OCI-LY1 (cell line): ENCODE results near the gene ZMYM3.

Experiments
- H2AFZ ChIP-seq: fragments of 200-600 bp; sonication (generic), shearing (Covaris generic); 2 replicates; pipeline ENCODE4 v1.6.0; 2014; ENCODE audit warnings: antibody characterized with exemption, mild to moderate bottlenecking, low read length
- H3F3A ChIP-seq: fragments of 200-600 bp; sonication (generic), shearing (Covaris generic); 2 replicates; pipeline ENCODE4 v1.6.0; 2014; ENCODE audit warnings: mild to moderate bottlenecking, antibody characterized with exemption, low read length, moderate library complexity; ENCODE audit not compliant: insufficient read depth
- H3K27ac ChIP-seq: fragments of 200-600 bp; sonication (generic); 2 replicates; pipeline ENCODE4 v1.5.1; 2014; ENCODE audit warnings: low read length, mixed run types, mild to moderate bottlenecking, low read depth; ENCODE audit not compliant: poor library complexity, severe bottlenecking
- H3K27me3 ChIP-seq: fragments of 200-600 bp; sonication (generic); 2 replicates; pipeline ENCODE4 v1.6.0; 2014; ENCODE audit warnings: antibody characterized with exemption, mild to moderate bottlenecking, low read length, moderate library complexity; ENCODE audit not compliant: insufficient read depth
- H3K36me3 ChIP-seq: fragments of 200-600 bp; sonication (generic); 2 replicates; pipeline ENCODE4 v1.6.1; 2014; ENCODE audit warnings: mild to moderate bottlenecking, antibody characterized with exemption, low read length, moderate library complexity, mixed read lengths; ENCODE audit not compliant: insufficient read depth
- H3K4me1 ChIP-seq: fragments of 200-600 bp; sonication (generic); 2 replicates; pipeline ENCODE4 v1.5.1; 2014; ENCODE audit warnings: mild to moderate bottlenecking, low read length, moderate library complexity; ENCODE audit not compliant: insufficient read depth, severe bottlenecking
- H3K4me2 ChIP-seq: fragments of 200-600 bp; sonication (generic), shearing (Covaris generic); 2 replicates; pipeline ENCODE4 v1.6.1; 2014; ENCODE audit warnings: low read length
- H3K4me3 ChIP-seq: fragments of 200-600 bp; sonication (generic); 2 replicates; pipeline ENCODE4 v1.5.1; 2014; ENCODE audit warnings: low read length, low read depth, mild to moderate bottlenecking, mixed read lengths; ENCODE audit not compliant: poor library complexity, severe bottlenecking
- H3K79me2 ChIP-seq: fragments of 200-600 bp; shearing (Covaris generic); 2 replicates; pipeline ENCODE4 v1.6.1; 2016; ENCODE audit warnings: mixed run types, low read length, mixed read lengths; ENCODE audit not compliant: insufficient read depth
- H3K9ac ChIP-seq: fragments of 200-600 bp; sonication (generic), shearing (Covaris generic); 2 replicates; pipeline ENCODE4 v1.6.1; 2014; ENCODE audit warnings: mild to moderate bottlenecking, low read length, mixed read lengths
- H3K9me2 ChIP-seq: fragments of 200-600 bp; sonication (generic), shearing (Covaris generic); 2 replicates; pipeline ENCODE4 v1.6.1; 2014; ENCODE audit warnings: low read depth, mild to moderate bottlenecking, low read length, mixed read lengths
- H3K9me3 ChIP-seq: fragments of 200-600 bp; shearing (Covaris generic); 2 replicates; pipeline ENCODE4 v1.6.1; 2014; ENCODE audit warnings: low read length, mixed read lengths
- H4K20me1 ChIP-seq: fragments of 200-600 bp; sonication (generic), shearing (Covaris generic); 2 replicates; pipeline ENCODE4 v1.6.0; 2016; ENCODE audit warnings: mild to moderate bottlenecking, low read length; ENCODE audit not compliant: insufficient read depth
- CTCF ChIP-seq: fragments of 200-600 bp; sonication (generic), shearing (Covaris generic); IDR thresholded peaks from 2 replicates; pipeline ENCODE4 v1.5.1; 2017; ENCODE audit warnings: mild to moderate bottlenecking, antibody characterized with exemption, low read length, moderate library complexity, mixed read lengths
- EZH2 ChIP-seq: fragments of 200-600 bp; sonication (generic), shearing (Covaris generic); IDR thresholded peaks from 2 replicates; pipeline ENCODE4 v1.8.0; 2017; ENCODE audit warnings: borderline replicate concordance, mixed run types, mild to moderate bottlenecking, antibody characterized with exemption, low read length, moderate library complexity, mixed read lengths

ZMYM3 gene

GRCh38 chrX:71217298-71217697 lies 36.6 kb downstream of the ZMYM3 start:
- TF ChIP-seq CTCF = no peak
- no peak for TF ChIP-seq EZH2
- H3K27ac ChIP-seq = no peak overlapping the region
- no peak overlapping the region for H3K4me2 ChIP-seq

DNA sequence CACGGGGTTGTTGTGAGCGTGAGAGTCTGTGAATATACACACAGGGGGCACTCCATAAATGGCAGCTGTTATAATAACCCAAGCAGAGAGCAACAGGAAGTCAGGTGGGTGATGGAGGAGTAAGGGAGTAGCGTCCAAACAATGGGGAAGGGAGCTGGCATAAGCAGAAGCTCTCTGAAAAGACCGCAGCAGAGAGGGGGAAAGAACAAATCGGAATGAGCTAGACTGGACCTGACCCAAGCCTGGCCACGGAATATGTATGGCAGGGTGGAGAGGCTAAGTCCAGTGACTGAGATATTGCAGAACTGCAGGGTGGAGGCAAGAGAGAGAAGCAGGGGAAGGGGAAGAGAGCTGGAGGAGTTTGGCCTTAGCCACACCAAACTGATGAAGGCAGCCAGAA lies 37.5 kb downstream of the ZMYM3 start:
- no peaks in the 10 kb centered on the region for H3K36me3 ChIP-seq
- no peaks in the 10 kb centered on the region for H4K20me1 ChIP-seq
- H3K4me2 ChIP-seq = no peak overlapping the region
- no peaks in the 10 kb centered on the region for H3K9me2 ChIP-seq
- no peak overlapping the region for H3K9ac ChIP-seq
- no peak overlapping the region for H3K4me3 ChIP-seq
- H2AFZ ChIP-seq = no peak overlapping the region
- H3K4me1 ChIP-seq = peaks cover 8% of the 10 kb centered on the region
- no peaks in the 10 kb centered on the region for H3K9me3 ChIP-seq
- H3K27me3 ChIP-seq = no peaks in the 10 kb centered on the region
- no peak overlapping the region for H3K27ac ChIP-seq
- H3K79me2 ChIP-seq = no peaks in the 10 kb centered on the region
- H3F3A ChIP-seq = no peaks in the 10 kb centered on the region
- no peak for TF ChIP-seq EZH2

More at GRCh38 chrX:71217298-71217697, 36.6 kb downstream of the ZMYM3 start:
- Histone ChIP-seq H3F3A (no peaks in the 10 kb centered on the region), H3K27me3 (no peaks in the 10 kb centered on the region), H2AFZ (no peak overlapping the region), H3K36me3 (no peaks in the 10 kb centered on the region), H3K4me3 (no peak overlapping the region), H3K9ac (no peak overlapping the region), H3K4me1 (peaks cover 8% of the 10 kb centered on the region), H3K9me3 (no peaks in the 10 kb centered on the region), H3K79me2 (no peaks in the 10 kb centered on the region), H3K9me2 (no peaks in the 10 kb centered on the region), H4K20me1 (no peaks in the 10 kb centered on the region)

DNA sequence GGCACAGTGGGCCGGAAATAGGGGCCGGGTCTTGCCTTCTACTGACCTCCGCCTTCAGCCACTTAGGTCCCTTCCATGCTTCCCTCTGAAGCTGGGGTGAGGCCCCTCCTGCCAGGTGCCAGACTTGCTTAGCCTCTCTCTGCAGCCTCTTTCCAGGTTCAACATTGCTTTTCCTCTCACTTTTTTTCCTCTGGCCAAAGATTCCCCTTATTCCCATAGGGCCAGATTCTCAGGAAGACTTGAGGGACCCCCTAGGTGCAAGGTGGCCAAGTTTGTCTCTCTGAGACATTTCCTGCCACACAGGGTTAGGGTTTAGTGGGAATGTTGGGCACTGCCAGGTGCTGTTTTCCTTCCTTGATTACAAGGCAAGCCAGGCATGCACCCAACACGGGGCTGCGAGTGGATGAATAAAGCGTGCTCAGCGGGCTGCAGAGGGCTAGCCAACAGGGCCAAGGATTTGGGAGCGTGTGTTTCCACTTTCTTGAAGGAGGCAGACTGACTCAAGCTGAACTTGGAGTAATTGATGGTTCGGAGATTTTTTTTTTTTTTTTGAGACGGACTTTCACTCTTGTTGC lies 38.5 kb downstream of the ZMYM3 start:
- Histone ChIP-seq H3K4me2 (no peak overlapping the region), H3K9ac (no peak overlapping the region), H3F3A (no peaks in the 10 kb centered on the region), H3K9me2 (no peaks in the 10 kb centered on the region), H2AFZ (no peak overlapping the region), H4K20me1 (no peaks in the 10 kb centered on the region), H3K4me1 (peaks cover 8% of the 10 kb centered on the region), H3K4me3 (no peak overlapping the region), H3K36me3 (no peaks in the 10 kb centered on the region), H3K9me3 (no peaks in the 10 kb centered on the region), H3K27me3 (no peaks in the 10 kb centered on the region), H3K27ac (no peak overlapping the region), H3K79me2 (no peaks in the 10 kb centered on the region)
- TF ChIP-seq CTCF = no peak
- TF ChIP-seq EZH2 = no peak

DNA sequence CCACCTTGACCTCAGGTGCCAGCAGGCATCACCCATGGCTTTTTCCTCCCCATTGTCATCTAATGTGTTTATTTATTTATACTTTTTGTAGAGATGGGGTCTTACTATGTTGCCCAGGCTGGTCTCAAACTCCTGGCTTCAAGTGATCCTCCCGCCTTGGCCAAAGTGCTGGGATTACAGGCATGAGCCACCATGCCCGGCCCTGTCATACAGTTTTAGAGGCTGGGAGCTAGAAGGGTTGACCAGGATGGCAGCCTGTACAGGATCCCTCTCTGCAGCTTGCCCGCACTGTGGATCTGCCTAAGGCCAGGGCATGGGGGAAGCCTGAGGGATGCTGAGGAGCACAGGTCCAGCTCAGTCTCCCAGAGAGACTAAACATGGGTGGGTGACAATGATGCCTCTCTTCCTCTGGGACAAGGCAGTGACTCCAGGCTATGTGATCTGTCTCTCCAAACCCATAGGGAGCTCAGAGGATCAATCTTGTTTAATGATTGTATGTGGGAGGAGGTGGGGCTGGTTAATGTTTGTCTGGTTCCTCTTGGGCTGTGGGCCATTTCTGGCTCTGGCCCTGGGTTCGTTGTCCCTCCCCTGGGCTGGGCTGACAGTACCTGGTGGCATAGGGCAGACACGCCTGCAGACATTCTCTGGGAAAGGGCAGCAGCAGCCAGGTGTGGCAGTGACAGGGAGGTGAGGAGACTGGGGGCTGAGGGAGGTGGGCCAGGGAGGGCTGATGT lies 39.2 kb downstream of the ZMYM3 start:
- no peak overlapping the region for H3K27ac ChIP-seq
- H3K4me1 ChIP-seq = peaks cover 8% of the 10 kb centered on the region
- H3K79me2 ChIP-seq = no peaks in the 10 kb centered on the region
- no peak overlapping the region for H3K9ac ChIP-seq
- H3K4me3 ChIP-seq = no peak overlapping the region
- H3K9me2 ChIP-seq = no peaks in the 10 kb centered on the region
- no peaks in the 10 kb centered on the region for H3K27me3 ChIP-seq
- no peak for TF ChIP-seq EZH2
- no peak for TF ChIP-seq CTCF
- no peaks in the 10 kb centered on the region for H4K20me1 ChIP-seq
- H3K36me3 ChIP-seq = no peaks in the 10 kb centered on the region
- H3K9me3 ChIP-seq = no peaks in the 10 kb centered on the region
- no peaks in the 10 kb centered on the region for H3F3A ChIP-seq
- no peak overlapping the region for H2AFZ ChIP-seq
- H3K4me2 ChIP-seq = no peak overlapping the region
